Ishikawa (cell line): ENCODE data around the gene TMEM132E.

ENCODE experiments used
- CEBPB ChIP-seq: IDR thresholded peaks from 2 replicates; pipeline ENCODE4 v1.6.1; 2012
- CREB1 ChIP-seq: IDR thresholded peaks from 2 replicates; pipeline ENCODE4 v1.6.1; 2012; ENCODE audit warnings: low read depth
- EGR1 ChIP-seq: IDR thresholded peaks from 2 replicates; pipeline ENCODE4 v1.6.1; 2012
- EP300 ChIP-seq: IDR thresholded peaks from 2 replicates; pipeline ENCODE4 v1.6.1; 2012; ENCODE audit warnings: borderline replicate concordance
- FOXM1 ChIP-seq: IDR thresholded peaks from 2 replicates; pipeline ENCODE4 v1.6.1; 2012; ENCODE audit warnings: low read depth, borderline replicate concordance
- MAX ChIP-seq: IDR thresholded peaks from 2 replicates; pipeline ENCODE4 v1.6.1; 2012
- NFIC ChIP-seq: IDR thresholded peaks from 2 replicates; pipeline ENCODE4 v1.6.1; 2012
- RAD21 ChIP-seq: IDR thresholded peaks from 2 replicates; pipeline ENCODE4 v1.6.1; 2012; ENCODE audit warnings: low read depth
- REST ChIP-seq: IDR thresholded peaks from 2 replicates; pipeline ENCODE4 v1.6.1; 2012; ENCODE audit warnings: low read depth, mild to moderate bottlenecking
- TAF1 ChIP-seq: IDR thresholded peaks from 2 replicates; pipeline ENCODE4 v1.6.1; 2012; ENCODE audit warnings: low read depth, mild to moderate bottlenecking
- TCF12 ChIP-seq: IDR thresholded peaks from 2 replicates; pipeline ENCODE4 v1.6.1; 2012; ENCODE audit warnings: low read depth
- TEAD4 ChIP-seq: IDR thresholded peaks from 2 replicates; pipeline ENCODE4 v1.6.1; 2012
- USF1 ChIP-seq: IDR thresholded peaks from 2 replicates; pipeline ENCODE4 v1.6.1; 2012
- YY1 ChIP-seq: IDR thresholded peaks from 2 replicates; pipeline ENCODE4 v1.6.1; 2012; ENCODE audit warnings: low read depth
- ZBTB7A ChIP-seq: IDR thresholded peaks from 2 replicates; pipeline ENCODE4 v1.6.1; 2012; ENCODE audit warnings: low read depth

Gene TMEM132E

GRCh38 chr17:34658811-34659560 lies 79.6 kb downstream of the TMEM132E start:
- no peak for TF ChIP-seq ZBTB7A

GRCh38 chr17:34663714-34664113 lies 84.3 kb downstream of the TMEM132E start:
- TF ChIP-seq TAF1 (no peak), FOXM1 (no peak), TCF12 (no peak), CEBPB (no peak), TEAD4 (no peak), YY1 (no peak), REST (no peak), EGR1 (no peak), NFIC (no peak), EP300 (no peak), CREB1 (no peak), ZBTB7A (no peak), MAX (no peak), RAD21 (no peak), USF1 (no peak)

- TF ChIP-seq TEAD4 (no peak), TAF1 (no peak), EP300 (no peak), RAD21 (no peak), TCF12 (no peak), YY1 (no peak), MAX (no peak), USF1 (no peak), NFIC (no peak), FOXM1 (no peak)
These were observed 85.9 kb downstream of the TMEM132E start for GRCh38 chr17:34665150-34665806.

GRCh38 chr17:34665819-34666763 lies 86.7 kb downstream of the TMEM132E start:
- no peak for TF ChIP-seq NFIC
- TF ChIP-seq EP300, result no peak
- TF ChIP-seq USF1, result no peak
- no peak for TF ChIP-seq YY1
- no peak for TF ChIP-seq REST
- no peak for TF ChIP-seq EGR1
- TF ChIP-seq CEBPB, result no peak
- TF ChIP-seq TAF1, result no peak
- TF ChIP-seq ZBTB7A, result no peak

GRCh38 chr17:34667656-34668055 lies 88.3 kb downstream of the TMEM132E start:
- TF ChIP-seq FOXM1 (no peak), TCF12 (no peak), MAX (no peak), TAF1 (no peak), REST (no peak), USF1 (no peak), CREB1 (no peak), EP300 (no peak)
